Measurements from ENCODE around the gene RAPGEF4. TPM values are rescaled to one million over a fixed set of nuclear protein-coding genes. Genes with fewer than 3 reads are reported as not detected.

RAPGEF4 gene
- total and polyA plus RNA-seq, 2 of the 13 experiments (the other 11 are each of a cell fraction or from before 2014, with no cell fraction given), result 0.78 to 0.91 TPM

- H3K4me2 ChIP-seq (ENCODE audit: low read depth, low read length), result no peak overlapping the region
- H3K27me3 ChIP-seq (ENCODE audit: control insufficient read depth in 1 of 2, insufficient read depth in 2 of 2, low read length in 2 of 2), result no peaks in the 10 kb centered on the region; a peak in 1 of 5 replicates
- TF ChIP-seq NR2F2 (IDR thresholded peaks at IDR 0.05; ENCODE audit: borderline replicate concordance, low read depth), result 0 out of 2 replicates have a peak, but pooled peaks have one; percentile 29
- TF ChIP-seq MED8 (CRISPR knock-in tag; IDR thresholded peaks at IDR 0.05; ENCODE audit: insufficient replicate concordance), result no peak
- TF ChIP-seq ZNF234 (CRISPR knock-in tag; conservative IDR thresholded peaks at IDR 0.05), result no peak
- TF ChIP-seq NR2F1 (CRISPR knock-in tag; IDR thresholded peaks at IDR 0.05), result 0 out of 4 replicates have a peak, but pooled peaks of 1 of the 2 experiments have one; percentile 29
- 0 out of 2 replicates have a peak, but pooled peaks have one; percentile 21 for TF ChIP-seq HMG20A (CRISPR knock-in tag; IDR thresholded peaks at IDR 0.05; ENCODE audit: borderline replicate concordance)
- TF ChIP-seq ISL2 (CRISPR knock-in tag; IDR thresholded peaks at IDR 0.05), result peak; percentile 61
- no peaks in the 10 kb centered on the region for H3K9me3 ChIP-seq (ENCODE audit: low read length)
- WGBS (ENCODE audit: low lambda C conversion rate), result 85% methylated on average over 1 of the region's 1 CpG
- H3K4me1 ChIP-seq (ENCODE audit: insufficient read depth, low read length), result 0 out of 2 replicates have a peak, but pooled peaks cover 9% of the 10 kb centered on the region
- no peaks in the 10 kb centered on the region for H4K20me1 ChIP-seq (ENCODE audit: insufficient read depth, low read length)
- in situ Hi-C loops (cut with HindIII; ENCODE audit: extremely low pct_ligation_motif_present, low pct_unique_long_range_greater_than_20kb) (no loop called here), intact Hi-C loops (cut with micrococcal nuclease; ENCODE audit: unreplicated experiment) (no loop called here)
- FAIRE-seq (no peak), ATAC-seq (no peak), DNase-seq (ENCODE audit: low spot score) (peak; percentile 20)
- no peak overlapping the region for H3K9ac ChIP-seq (ENCODE audit: insufficient read depth, low read depth, low read length)
- no peak overlapping the region for H2AFZ ChIP-seq (ENCODE audit: low read length)
- no peak overlapping the region for H3K4me3 ChIP-seq (replicated peaks in 1 of 3; ENCODE audit: insufficient read depth in 1 of 3, low read depth in 2 of 3, low read length in 3 of 3)
- H3K36me3 ChIP-seq (replicated peaks in 1 of 2; ENCODE audit: control insufficient read depth in 1 of 2, insufficient read depth in 2 of 2, low read length in 2 of 2), result no peaks in the 10 kb centered on the region
- ChIA-PET CTCF (ENCODE audit: low intra/inter-chr PET ratio, low total read pairs) (no interaction called here), POLR2A (no interaction called here)
- H3K79me2 ChIP-seq (ENCODE audit: insufficient read depth, low read length), result no peaks in the 10 kb centered on the region
- BruUV-seq (replicated peaks), result no TSS peak
- no peak overlapping the region for H3K27ac ChIP-seq (ENCODE audit: extremely low read length, insufficient read depth, low read length)
Measured at GRCh38 chr2:172944794-172945509, 209.3 kb downstream of the RAPGEF4 start.

GRCh38 chr2:172945510-172945850 lies 209.8 kb downstream of the RAPGEF4 start:
- Histone ChIP-seq H4K20me1 (ENCODE audit: insufficient read depth, low read length) (no peaks in the 10 kb centered on the region), H3K27me3 (ENCODE audit: control insufficient read depth in 1 of 2, insufficient read depth in 2 of 2, low read length in 2 of 2) (no peaks in the 10 kb centered on the region; a peak in 1 of 5 replicates), H3K9me3 (ENCODE audit: low read length) (no peaks in the 10 kb centered on the region), H3K9ac (ENCODE audit: insufficient read depth, low read depth, low read length) (no peak overlapping the region), H3K36me3 (replicated peaks in 1 of 2; ENCODE audit: control insufficient read depth in 1 of 2, insufficient read depth in 2 of 2, low read length in 2 of 2) (no peaks in the 10 kb centered on the region), H3K4me2 (ENCODE audit: low read depth, low read length) (no peak overlapping the region), H3K4me1 (ENCODE audit: insufficient read depth, low read length) (0 out of 2 replicates have a peak, but pooled peaks cover 9% of the 10 kb centered on the region), H3K4me3 (replicated peaks in 1 of 3; ENCODE audit: insufficient read depth in 1 of 3, low read depth in 2 of 3, low read length in 3 of 3) (no peak overlapping the region), H2AFZ (ENCODE audit: low read length) (no peak overlapping the region), H3K27ac (ENCODE audit: extremely low read length, insufficient read depth, low read length) (no peak overlapping the region), H3K79me2 (ENCODE audit: insufficient read depth, low read length) (no peaks in the 10 kb centered on the region)
- TF ChIP-seq SP4 (CRISPR knock-in tag; IDR thresholded peaks at IDR 0.05) (no peak), ZNF101 (CRISPR knock-in tag; IDR thresholded peaks at IDR 0.05; ENCODE audit: borderline replicate concordance, low read depth) (no peak), CENPBD1 (CRISPR knock-in tag; IDR thresholded peaks at IDR 0.05; ENCODE audit: borderline replicate concordance, low read depth) (no peak), ZNF639 (CRISPR knock-in tag; conservative IDR thresholded peaks at IDR 0.05) (no peak), RBFOX2 (IDR thresholded peaks at IDR 0.05; ENCODE audit: low read depth, low read length) (no peak), NR2F2 (IDR thresholded peaks at IDR 0.05; ENCODE audit: borderline replicate concordance, low read depth) (no peak), HNRNPUL1 (IDR thresholded peaks at IDR 0.05; ENCODE audit: low read depth, low read length) (no peak), MEIS2 (CRISPR knock-in tag; IDR thresholded peaks at IDR 0.05) (no peak), ZNF280B (CRISPR knock-in tag; IDR thresholded peaks at IDR 0.05; ENCODE audit: borderline replicate concordance) (no peak)
- BruUV-seq (replicated peaks), result no TSS peak
- WGBS (ENCODE audit: low lambda C conversion rate), result 3% methylated on average over 2 of the region's 2 CpGs
- no peak for DNase-seq (ENCODE audit: low spot score)
- ATAC-seq, result no peak
- POLR2A ChIA-PET, result no interaction called here
- CTCF ChIA-PET (ENCODE audit: low intra/inter-chr PET ratio, low total read pairs), result no interaction called here
- intact Hi-C loops (cut with micrococcal nuclease; ENCODE audit: unreplicated experiment), result no loop called here
- in situ Hi-C loops (cut with HindIII; ENCODE audit: extremely low pct_ligation_motif_present, low pct_unique_long_range_greater_than_20kb), result no loop called here
- no peak for FAIRE-seq

Measured in HepG2 (cell line).